PC-3 (cell line): ENCODE measurements around the gene GRID2IP. TPM values are rescaled to one million over a fixed set of nuclear protein-coding genes. Genes with fewer than 3 reads are reported as not detected.

Source experiments
- ATAC-seq: fragments of 200-7000 bp; cut with Tn5 transposase; 2 replicates; pipeline ENCODE4 v1.9.1; 2020; ENCODE audit warnings: mild to moderate bottlenecking, moderate library complexity
- Bru-seq: library from RNA; stranded (reverse); fragments of 400-500 nt; gene quantifications from one replicate; lab custom pipeline; 2021; lab: Mats Ljungman, UMichigan
- BruChase-seq, 2 experiments: library from RNA; stranded (reverse); fragments of 400-500 nt; gene quantifications; one replicate each; lab custom pipeline; 2021; lab: Mats Ljungman, UMichigan
- BruUV-seq: library from RNA; stranded (reverse); fragments of 400-500 nt; replicated peaks from 2 replicates; lab custom pipeline; 2021; lab: Mats Ljungman, UMichigan
- CTCF ChIA-PET: fragments of 300-600 bp; sonication (Branson Sonifier 250); formaldehyde crosslinking; loops from one replicate; lab custom pipeline; 2022; ENCODE audit warnings: antibody characterized with exemption; lab: Charles Lee
- POLR2A ChIA-PET: fragments of 300-600 bp; sonication (Branson Sonifier 250); formaldehyde crosslinking; loops from one replicate; lab custom pipeline; 2022; ENCODE audit warnings: antibody characterized with exemption; ENCODE audit not compliant: unreplicated experiment; lab: Charles Lee
- DNase-seq: peaks from one replicate; pipeline ENCODE4 v3.0.0-alpha.2; 2015
- H2AFZ ChIP-seq: fragments of 300-600 bp; sonication (generic); 2 replicates; pipeline ENCODE4 v1.6.0; 2016; ENCODE audit warnings: antibody characterized with exemption, low read length
- H3F3A ChIP-seq: fragments of 300-600 bp; sonication (generic); one replicate; pipeline ENCODE4 v1.6.0; 2017; ENCODE audit warnings: antibody characterized with exemption, low read length, control low read depth, mild to moderate bottlenecking; ENCODE audit not compliant: unreplicated experiment
- H3K27ac ChIP-seq: fragments of 300-600 bp; sonication (generic); 2 replicates; pipeline ENCODE4 v1.5.1; 2016; ENCODE audit warnings: mild to moderate bottlenecking, low read length
- H3K27me3 ChIP-seq: fragments of 300-600 bp; sonication (generic); 2 replicates; pipeline ENCODE4 v1.6.1; 2016; ENCODE audit warnings: low read length, mixed read lengths
- H3K36me3 ChIP-seq: fragments of 300-600 bp; sonication (generic); 2 replicates; pipeline ENCODE4 v1.6.1; 2016; ENCODE audit warnings: low read depth, mixed run types, low read length, mixed read lengths
- H3K4me1 ChIP-seq: fragments of 300-600 bp; sonication (generic); 2 replicates; pipeline ENCODE4 v1.5.1; 2016; ENCODE audit warnings: low read length; ENCODE audit not compliant: insufficient read depth
- H3K4me2 ChIP-seq: fragments of 300-600 bp; sonication (generic); 2 replicates; pipeline ENCODE4 v1.6.0; 2016; ENCODE audit warnings: low read length
- H3K4me3 ChIP-seq: fragments of 300-600 bp; sonication (generic); 2 replicates; pipeline ENCODE4 v1.5.1; 2016; ENCODE audit warnings: mild to moderate bottlenecking, low read length, mixed read lengths
- H3K79me2 ChIP-seq: fragments of 300-600 bp; sonication (generic); 2 replicates; pipeline ENCODE4 v1.6.1; 2017; ENCODE audit warnings: low read length, mixed read lengths
- H3K9ac ChIP-seq: fragments of 300-600 bp; sonication (generic); 2 replicates; pipeline ENCODE4 v1.6.0; 2016; ENCODE audit warnings: mild to moderate bottlenecking, low read length
- H3K9me2 ChIP-seq: fragments of 300-600 bp; sonication (generic); replicated peaks from 2 replicates; pipeline ENCODE4 v1.6.1; 2016; ENCODE audit warnings: mixed run types, low read length, mixed read lengths
- H3K9me3 ChIP-seq: fragments of 300-600 bp; sonication (generic); 2 replicates; pipeline ENCODE4 v1.6.1; 2016; ENCODE audit warnings: low read length, mixed read lengths
- H4K20me1 ChIP-seq: fragments of 300-600 bp; sonication (generic); 2 replicates; pipeline ENCODE4 v1.6.1; 2016; ENCODE audit warnings: low read length, mixed read lengths
- CTCF ChIP-seq: fragments of 300-600 bp; sonication (generic); conservative IDR thresholded peaks from 2 replicates; pipeline ENCODE4 v1.5.1; 2017; ENCODE audit warnings: antibody characterized with exemption, low read depth, mild to moderate bottlenecking, low read length
- EZH2 ChIP-seq: fragments of 300-600 bp; sonication (generic); IDR thresholded peaks from one replicate; pipeline ENCODE4 v1.6.1; 2017; ENCODE audit warnings: antibody characterized with exemption, mild to moderate bottlenecking, low read length; ENCODE audit not compliant: unreplicated experiment
- EZH2phosphoT487 ChIP-seq: fragments of 300-600 bp; sonication (generic); IDR thresholded peaks from 2 replicates; pipeline ENCODE4 v1.6.1; 2018; ENCODE audit warnings: mild to moderate bottlenecking, antibody characterized with exemption, low read length, borderline replicate concordance
- intact Hi-C: fragments of 100-400 bp; cut with micrococcal nuclease; formaldehyde crosslinking; loops from 2 replicates; pipeline ENCODE4 v1.9.0; 2023
- long read RNA-seq: library from polyadenylated mRNA; unstranded; transcript quantifications from one replicate; pipeline ENCODE4 v2.0.0, GENCODE V29; 2021; ENCODE audit not compliant: unreplicated experiment
- total RNA-seq: library from RNA; depleted of rRNA; stranded (reverse); fragments of >200 nt; gene quantifications from 2 replicates; pipeline ENCODE4 v1.2.3, GENCODE V29; 2014; rRNA removed

GRID2IP gene
- total RNA-seq (not detected in 2 replicates), Bru-seq, nascent RNA (percentile 19 among the genes with signal in this experiment), BruChase-seq, experiment 1, labeled RNA remaining after a 6-hour chase (percentile 7 among the genes with signal in this experiment), BruChase-seq, experiment 2, labeled RNA remaining after a 2-hour chase (percentile 13 among the genes with signal in this experiment)
- long read RNA-seq, partial matches to known transcripts: 0 of 1 reads
- long read RNA-seq, other reads (novel, unspliced or antisense): 1 of 1 reads

- H3K9ac ChIP-seq: no peak within 1 kb of the TSS
- H3K36me3 ChIP-seq: no peaks in the 10 kb centered on the region
- no peaks in the 10 kb centered on the region for H3K9me3 ChIP-seq
- H3K4me1 ChIP-seq: no peaks in the 10 kb centered on the region
- H3K79me2 ChIP-seq: no peaks in the 10 kb centered on the region
- H3K4me2 ChIP-seq: no peak within 1 kb of the TSS
- intact Hi-C loops: no loop called here
- BruUV-seq: no TSS peak
- H3K9me2 ChIP-seq: no peaks in the 10 kb centered on the region
- ATAC-seq (no peak), DNase-seq (no peak)
- TF ChIP-seq EZH2phosphoT487 (no peak), EZH2 (no peak), CTCF (no peak)
- no peaks in the 10 kb centered on the region for H4K20me1 ChIP-seq
- ChIA-PET CTCF (no interaction called here), POLR2A (no interaction called here)
- no peak within 1 kb of the TSS for H3K4me3 ChIP-seq
- no peak within 1 kb of the TSS for H2AFZ ChIP-seq
- H3F3A ChIP-seq: no peaks in the 10 kb centered on the region
- H3K27me3 ChIP-seq: no peaks in the 10 kb centered on the region
- H3K27ac ChIP-seq: no peak within 1 kb of the TSS
These were observed at the start of gene GRID2IP for GRCh38 chr7:6551016-6551511. GRID2IP (minus strand) TSS chr7:6551461; CDS start chr7:6551436, 25 bp downstream.

- DNase-seq (no peak), ATAC-seq (no peak)
- ChIA-PET CTCF (no interaction called here), POLR2A (no interaction called here)
- Histone ChIP-seq H3K27ac (no peak overlapping the region), H3K9me2 (no peaks in the 10 kb centered on the region), H3K79me2 (no peaks in the 10 kb centered on the region), H2AFZ (no peak overlapping the region), H3F3A (no peaks in the 10 kb centered on the region), H3K36me3 (peaks cover 14% of the 10 kb centered on the region), H3K4me1 (no peaks in the 10 kb centered on the region), H3K9me3 (no peaks in the 10 kb centered on the region), H4K20me1 (no peaks in the 10 kb centered on the region), H3K9ac (no peak overlapping the region), H3K4me2 (no peak overlapping the region), H3K27me3 (no peaks in the 10 kb centered on the region), H3K4me3 (no peak overlapping the region)
- TF ChIP-seq CTCF: no peak
- no peak for TF ChIP-seq EZH2
- BruUV-seq: no TSS peak
- intact Hi-C loops: no loop called here
These were observed 48.8 kb upstream of the GRID2IP start for GRCh38 chr7:6600093-6600492.

- Histone ChIP-seq H3K9me3 (no peaks in the 10 kb centered on the region), H3K4me2 (peak overlapping the region; percentile 97), H3K9ac (peak overlapping the region; percentile 82), H3K27ac (no peak overlapping the region), H4K20me1 (no peaks in the 10 kb centered on the region), H3F3A (no peaks in the 10 kb centered on the region), H3K4me3 (peak overlapping the region; percentile 99), H3K36me3 (no peaks in the 10 kb centered on the region; the same call in 1 of the 2 replicates), H3K27me3 (no peaks in the 10 kb centered on the region), H3K9me2 (no peaks in the 10 kb centered on the region), H3K4me1 (no peaks in the 10 kb centered on the region; the same call in 1 of the 2 replicates), H3K79me2 (peaks cover 16% of the 10 kb centered on the region), H2AFZ (peak overlapping the region; percentile 77)
- ChIA-PET POLR2A (no interaction called here), CTCF (interaction anchor here (0.9 to 1.1 kb wide), 2 partner anchors 13 to 75 kb away, joined by 3 read pairs; partner anchors contain the start of gene ZDHHC4)
- no peak for TF ChIP-seq CTCF
- no peak for TF ChIP-seq EZH2
- TF ChIP-seq EZH2phosphoT487: no peak
- intact Hi-C loops: no loop called here
- DNase-seq (no peak), ATAC-seq (peak; percentile 60)
- BruUV-seq: TSS peak; percentile 46
These were observed 39.4 kb upstream of the GRID2IP start for GRCh38 chr7:6590645-6591110.
